GM12872 (cell line): ENCODE data around the gene MED15.

Source experiments
- TF ChIP-seq, protein P1 (sequence below): IDR thresholded peaks from 3 replicates; pipeline ENCODE4 v1.5.1; 2011; ENCODE audit warnings: low read depth, mild to moderate bottlenecking, low read length, moderate library complexity; ENCODE audit not compliant: insufficient read depth

The MED15 gene, protein sequence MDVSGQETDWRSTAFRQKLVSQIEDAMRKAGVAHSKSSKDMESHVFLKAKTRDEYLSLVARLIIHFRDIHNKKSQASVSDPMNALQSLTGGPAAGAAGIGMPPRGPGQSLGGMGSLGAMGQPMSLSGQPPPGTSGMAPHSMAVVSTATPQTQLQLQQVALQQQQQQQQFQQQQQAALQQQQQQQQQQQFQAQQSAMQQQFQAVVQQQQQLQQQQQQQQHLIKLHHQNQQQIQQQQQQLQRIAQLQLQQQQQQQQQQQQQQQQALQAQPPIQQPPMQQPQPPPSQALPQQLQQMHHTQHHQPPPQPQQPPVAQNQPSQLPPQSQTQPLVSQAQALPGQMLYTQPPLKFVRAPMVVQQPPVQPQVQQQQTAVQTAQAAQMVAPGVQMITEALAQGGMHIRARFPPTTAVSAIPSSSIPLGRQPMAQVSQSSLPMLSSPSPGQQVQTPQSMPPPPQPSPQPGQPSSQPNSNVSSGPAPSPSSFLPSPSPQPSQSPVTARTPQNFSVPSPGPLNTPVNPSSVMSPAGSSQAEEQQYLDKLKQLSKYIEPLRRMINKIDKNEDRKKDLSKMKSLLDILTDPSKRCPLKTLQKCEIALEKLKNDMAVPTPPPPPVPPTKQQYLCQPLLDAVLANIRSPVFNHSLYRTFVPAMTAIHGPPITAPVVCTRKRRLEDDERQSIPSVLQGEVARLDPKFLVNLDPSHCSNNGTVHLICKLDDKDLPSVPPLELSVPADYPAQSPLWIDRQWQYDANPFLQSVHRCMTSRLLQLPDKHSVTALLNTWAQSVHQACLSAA

DNA sequence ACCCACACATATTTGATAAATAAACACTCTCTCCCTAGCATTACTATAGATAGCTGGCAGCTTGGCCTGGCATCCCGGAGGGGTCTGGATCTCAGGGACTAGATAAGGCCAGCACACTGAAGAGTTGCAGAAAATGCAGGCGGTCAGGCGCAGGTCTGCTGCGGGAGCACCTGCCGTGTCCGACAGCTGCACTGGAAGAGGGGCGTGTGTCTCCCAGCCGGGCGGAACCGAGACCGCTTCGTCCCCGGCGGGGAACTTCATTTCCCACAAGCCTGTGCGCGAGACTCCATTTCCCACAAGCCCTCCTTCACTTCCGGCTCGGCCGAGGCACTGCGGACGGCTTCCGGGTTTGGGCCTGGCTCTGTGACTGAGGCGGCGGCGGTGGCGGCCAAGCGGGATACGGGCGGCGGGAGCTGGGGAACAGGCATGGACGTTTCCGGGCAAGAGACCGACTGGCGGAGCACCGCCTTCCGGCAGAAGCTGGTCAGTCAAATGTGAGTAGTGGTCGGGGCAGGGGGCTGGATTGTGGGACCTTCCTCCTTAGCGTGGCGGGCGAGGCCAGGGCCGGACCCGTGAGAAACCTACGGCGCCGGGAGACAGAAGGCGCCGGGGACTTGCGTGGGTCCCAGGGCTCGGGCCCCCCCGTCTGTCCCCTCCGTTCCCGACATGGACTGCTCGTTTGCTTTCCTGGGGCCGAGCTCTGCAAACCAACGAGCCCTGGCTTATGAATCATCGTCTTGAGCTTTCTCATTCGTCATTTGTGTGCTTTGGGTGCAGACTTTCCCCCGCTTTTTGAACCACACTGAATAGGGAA lies at the start of gene MED15:
TSS of gene MED15 (plus strand) at position 358 of the 814 bp plus-strand sequence. CDS start at position 427, 69 bp downstream.
- TF ChIP-seq, protein P1, sequence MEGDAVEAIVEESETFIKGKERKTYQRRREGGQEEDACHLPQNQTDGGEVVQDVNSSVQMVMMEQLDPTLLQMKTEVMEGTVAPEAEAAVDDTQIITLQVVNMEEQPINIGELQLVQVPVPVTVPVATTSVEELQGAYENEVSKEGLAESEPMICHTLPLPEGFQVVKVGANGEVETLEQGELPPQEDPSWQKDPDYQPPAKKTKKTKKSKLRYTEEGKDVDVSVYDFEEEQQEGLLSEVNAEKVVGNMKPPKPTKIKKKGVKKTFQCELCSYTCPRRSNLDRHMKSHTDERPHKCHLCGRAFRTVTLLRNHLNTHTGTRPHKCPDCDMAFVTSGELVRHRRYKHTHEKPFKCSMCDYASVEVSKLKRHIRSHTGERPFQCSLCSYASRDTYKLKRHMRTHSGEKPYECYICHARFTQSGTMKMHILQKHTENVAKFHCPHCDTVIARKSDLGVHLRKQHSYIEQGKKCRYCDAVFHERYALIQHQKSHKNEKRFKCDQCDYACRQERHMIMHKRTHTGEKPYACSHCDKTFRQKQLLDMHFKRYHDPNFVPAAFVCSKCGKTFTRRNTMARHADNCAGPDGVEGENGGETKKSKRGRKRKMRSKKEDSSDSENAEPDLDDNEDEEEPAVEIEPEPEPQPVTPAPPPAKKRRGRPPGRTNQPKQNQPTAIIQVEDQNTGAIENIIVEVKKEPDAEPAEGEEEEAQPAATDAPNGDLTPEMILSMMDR = no peak

DNA sequence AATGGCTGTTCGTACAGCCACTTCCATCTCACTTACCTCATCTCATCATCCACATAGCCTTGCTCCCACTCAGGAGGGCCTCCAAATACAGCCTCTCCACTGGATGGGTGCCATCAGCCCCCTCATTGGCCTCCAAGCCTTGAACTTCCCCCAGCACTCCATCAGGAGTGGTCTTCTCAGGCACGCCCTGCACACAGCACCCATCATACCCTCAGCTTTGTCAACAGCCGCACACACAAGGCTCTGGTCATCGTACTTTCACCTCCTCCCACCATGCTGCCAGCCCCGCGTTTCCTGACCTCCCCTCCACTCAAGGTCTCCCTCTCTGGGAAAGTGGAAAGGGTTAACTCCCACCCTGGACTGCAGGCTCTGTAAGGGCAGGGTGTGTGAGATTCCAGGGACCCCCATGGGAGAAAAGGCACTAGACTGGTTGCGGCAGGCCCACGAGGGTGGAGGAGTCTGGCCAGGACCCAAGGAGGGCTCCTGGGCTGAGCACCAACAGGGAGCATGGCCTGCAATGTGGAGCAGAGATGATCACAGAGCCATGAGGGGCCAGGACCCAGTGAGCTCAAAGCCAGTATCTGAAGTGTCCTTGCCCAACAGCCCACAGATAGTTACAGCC lies 48.8 kb upstream of the MED15 start:
- TF ChIP-seq, protein P1 = no peak

DNA sequence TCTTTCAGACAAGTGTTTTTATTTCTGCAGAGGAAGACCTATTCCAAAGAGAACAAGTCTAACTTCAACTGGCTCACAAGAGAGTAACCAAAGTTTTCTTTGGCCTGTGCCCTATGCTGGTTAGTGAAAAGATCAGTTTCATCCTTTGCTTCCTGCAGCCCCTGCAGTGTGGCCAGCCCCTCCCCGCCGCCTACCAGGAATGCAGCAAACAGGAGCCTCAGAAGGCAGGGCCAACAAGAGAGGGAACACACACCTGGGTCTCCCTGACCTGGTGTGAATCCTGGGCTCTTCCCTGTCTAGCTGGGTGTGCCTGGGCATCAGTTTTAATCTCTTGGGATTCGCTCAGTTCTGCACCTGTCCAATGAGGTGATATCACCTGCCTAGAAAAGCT lies 48.3 kb upstream of the MED15 start:
- TF ChIP-seq, protein P1 = no peak

DNA sequence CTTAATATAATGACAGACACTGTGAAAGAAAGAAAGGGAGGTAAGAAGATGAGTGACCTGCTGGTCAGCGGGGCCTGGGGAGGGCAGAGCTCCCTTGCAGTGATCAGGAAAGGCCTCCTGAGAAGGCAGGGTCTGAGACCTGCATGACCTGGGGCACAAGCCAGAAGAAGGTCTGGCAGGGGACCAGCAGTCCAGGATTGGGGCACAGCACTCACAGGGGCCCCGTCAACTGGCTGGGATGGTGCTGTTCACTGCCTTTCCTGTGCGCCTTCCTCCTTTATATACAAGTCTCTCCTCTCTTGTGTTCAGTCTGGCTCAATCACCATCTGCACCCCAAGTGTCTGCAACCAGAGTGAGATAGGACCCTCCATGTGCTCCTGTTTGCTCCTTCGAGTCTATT lies 47.5 kb upstream of the MED15 start:
- TF ChIP-seq, protein P1 = no peak

DNA sequence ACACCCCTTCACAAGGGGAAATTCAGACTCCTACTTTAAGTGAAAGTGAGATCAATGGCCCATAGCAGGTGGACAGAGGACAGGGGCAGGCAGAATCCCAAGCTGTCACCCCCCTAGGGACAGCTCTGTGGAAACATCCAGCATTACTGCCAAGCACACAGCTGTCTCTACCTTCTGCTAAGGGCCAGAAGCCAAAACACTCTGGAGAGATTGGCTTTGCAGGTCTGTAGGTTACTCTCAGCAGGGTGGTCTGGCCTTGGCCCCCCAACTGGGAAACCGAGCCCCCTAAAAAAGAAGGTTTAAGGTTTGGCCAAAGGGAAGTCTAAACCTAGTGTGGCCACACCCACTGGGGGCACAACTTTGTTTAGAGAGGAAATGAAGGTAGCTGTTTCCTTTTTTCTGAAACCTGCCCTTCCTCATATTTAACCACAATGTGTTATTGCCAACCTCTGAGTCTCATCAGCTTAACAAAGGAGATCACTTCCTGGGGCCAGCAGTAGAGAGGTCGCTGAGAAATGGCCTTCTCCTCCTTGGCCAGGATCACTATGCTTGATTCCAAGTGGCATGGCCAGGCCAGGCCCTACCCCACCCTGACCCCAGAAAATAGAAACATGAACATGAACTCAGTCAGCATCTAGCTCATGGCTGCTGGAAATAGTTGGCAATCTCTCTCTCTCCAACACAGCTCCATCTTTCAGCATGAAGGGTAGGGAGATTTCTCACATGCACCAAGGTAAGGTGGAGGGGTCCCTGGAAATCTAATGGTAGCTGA lies 43.9 kb upstream of the MED15 start:
- TF ChIP-seq, protein P1 = no peak

DNA sequence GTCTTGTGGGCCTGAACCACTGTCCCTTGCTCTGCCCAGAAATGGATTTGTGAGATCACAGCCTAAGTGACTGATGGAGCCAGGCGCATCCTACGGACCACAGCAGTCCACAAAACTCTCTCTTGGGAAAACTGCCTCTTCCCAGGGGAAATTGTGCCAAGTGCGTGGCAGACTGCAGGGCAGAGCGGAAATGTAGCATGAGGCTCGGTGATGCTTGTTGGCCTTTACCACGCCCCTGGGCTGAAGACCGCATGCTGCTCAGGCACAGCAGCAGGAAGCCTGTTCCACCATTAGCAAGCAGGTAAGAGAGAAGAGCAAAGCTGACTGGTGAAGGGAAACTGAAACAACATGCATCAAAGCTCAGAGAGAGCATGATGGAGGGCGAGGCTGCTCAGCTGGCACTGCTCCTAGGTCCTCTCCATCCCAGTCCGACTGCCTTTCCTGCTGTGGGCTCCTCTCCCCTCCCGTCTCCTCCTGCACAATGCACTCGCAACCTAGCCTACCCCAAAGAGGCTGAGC lies 43.3 kb upstream of the MED15 start:
- TF ChIP-seq, protein P1 = no peak
